HG03060 (cell line): ENCODE results near the gene CASK.

ENCODE experiments used
- ATAC-seq: cut with Tn5 transposase; IDR thresholded peaks from one replicate; pipeline ENCODE4 v1.9.1; 2021; ENCODE audit warnings: low read depth, moderate number of reproducible peaks; ENCODE audit not compliant: unreplicated experiment

Gene CASK

GRCh38 chrX:41837270-41837944 is 85.9 kb downstream of the CASK start:
- no peak for ATAC-seq

- no peak for ATAC-seq
Observed at GRCh38 chrX:41828826-41829225, 94.5 kb downstream of the CASK start.

GRCh38 chrX:41827886-41828285 is 95.5 kb downstream of the CASK start:
- ATAC-seq = no peak

GRCh38 chrX:41825796-41826195 is 97.6 kb downstream of the CASK start:
- ATAC-seq = no peak

GRCh38 chrX:41824551-41824950 is 98.8 kb downstream of the CASK start:
- no peak for ATAC-seq

- no peak for ATAC-seq
Observed at GRCh38 chrX:41823402-41823801, 100.0 kb downstream of the CASK start.

- no peak for ATAC-seq
Observed at GRCh38 chrX:41822892-41823291, 100.5 kb downstream of the CASK start.

GRCh38 chrX:41808047-41808446 is 115.3 kb downstream of the CASK start:
- ATAC-seq = no peak

- ATAC-seq = no peak
Observed at GRCh38 chrX:41802958-41803357, 120.4 kb downstream of the CASK start.

GRCh38 chrX:41799661-41800060 is 123.7 kb downstream of the CASK start:
- ATAC-seq = no peak

GRCh38 chrX:41796577-41796976 is 126.8 kb downstream of the CASK start:
- no peak for ATAC-seq

GRCh38 chrX:41796046-41796445 is 127.3 kb downstream of the CASK start:
- ATAC-seq = no peak

- ATAC-seq = no peak
Observed at GRCh38 chrX:41789374-41789773, 134.0 kb downstream of the CASK start.

GRCh38 chrX:41785685-41786084 is 137.7 kb downstream of the CASK start:
- no peak for ATAC-seq

- ATAC-seq = no peak
Observed at GRCh38 chrX:41781500-41781899, 141.9 kb downstream of the CASK start.

- ATAC-seq = no peak
Observed at GRCh38 chrX:41779941-41780340, 143.4 kb downstream of the CASK start.

GRCh38 chrX:41779030-41779564 is 144.3 kb downstream of the CASK start:
- ATAC-seq = no peak

- ATAC-seq = no peak
Observed at GRCh38 chrX:41761702-41762101, 161.7 kb downstream of the CASK start.

- no peak for ATAC-seq
Observed at GRCh38 chrX:41761169-41761568, 162.2 kb downstream of the CASK start.

GRCh38 chrX:41759817-41760216 is 163.5 kb downstream of the CASK start:
- ATAC-seq = no peak

- ATAC-seq = no peak
Observed at GRCh38 chrX:41758401-41758800, 165.0 kb downstream of the CASK start.

- ATAC-seq = no peak
Observed at GRCh38 chrX:41750716-41751115, 172.6 kb downstream of the CASK start.

- no peak for ATAC-seq
Observed at GRCh38 chrX:41739871-41740270, 183.5 kb downstream of the CASK start.
